Bronchial epithelial cell (primary cell): Measurements from ENCODE around the gene PDE8A. TPM values are rescaled to one million over a fixed set of nuclear protein-coding genes. Genes with fewer than 3 reads are reported as not detected.

Experiments
- DNase-seq: peaks from one replicate; pipeline ENCODE4 v3.0.0-alpha.2; 2010; ENCODE audit warnings: low read depth
- FAIRE-seq: peaks from 2 replicates; lab custom pipeline; 2011; peaks lifted over from hg19 to GRCh38; lab: Jason Lieb, UNC
- H3K27me3 ChIP-seq: 2 replicates; pipeline ENCODE4 v1.5.1; 2011; ENCODE audit warnings: low read length; ENCODE audit not compliant: control insufficient read depth, insufficient read depth
- H3K36me3 ChIP-seq: 2 replicates; pipeline ENCODE4 v1.5.1; 2011; ENCODE audit warnings: low read length; ENCODE audit not compliant: control insufficient read depth, insufficient read depth
- H3K4me3 ChIP-seq: 2 replicates; pipeline ENCODE4 v1.5.1; 2011; ENCODE audit warnings: mild to moderate bottlenecking, low read depth, low read length, control low read depth
- CTCF ChIP-seq: IDR thresholded peaks from 2 replicates; pipeline ENCODE4 v1.5.1; 2011; ENCODE audit warnings: mild to moderate bottlenecking, moderate library complexity, low read length, control low read depth, inconsistent platforms; ENCODE audit not compliant: insufficient read depth, severe bottlenecking
- total RNA-seq: library from RNA; depleted of rRNA; stranded (reverse); fragments of >200 nt; gene quantifications from 2 replicates; pipeline ENCODE4 v1.2.1, GENCODE V29; 2014

PDE8A gene
- total RNA-seq, 1 donor from 2014 or later, result 11.6 TPM

- no peak for FAIRE-seq
- DNase-seq, result peak; percentile 92
- no peak overlapping the region for H3K4me3 ChIP-seq
- no peak for TF ChIP-seq CTCF
- no peaks in the 10 kb centered on the region for H3K36me3 ChIP-seq
- no peaks in the 10 kb centered on the region for H3K27me3 ChIP-seq
Observed at GRCh38 chr15:85024509-85025336, 43.1 kb downstream of the PDE8A start.

GRCh38 chr15:85025516-85026251, 44.0 kb downstream of the PDE8A start:
- TF ChIP-seq CTCF, result no peak
- FAIRE-seq (no peak), DNase-seq (no peak)
- H3K4me3 ChIP-seq, result no peak overlapping the region
- H3K36me3 ChIP-seq, result no peaks in the 10 kb centered on the region
- H3K27me3 ChIP-seq, result no peaks in the 10 kb centered on the region

- Histone ChIP-seq H3K4me3 (no peak overlapping the region), H3K27me3 (no peaks in the 10 kb centered on the region), H3K36me3 (no peaks in the 10 kb centered on the region)
- TF ChIP-seq CTCF, result no peak
- FAIRE-seq (no peak), DNase-seq (no peak)
Observed at GRCh38 chr15:85026304-85027032, 44.8 kb downstream of the PDE8A start.

- DNase-seq (no peak), FAIRE-seq (no peak)
- Histone ChIP-seq H3K27me3 (no peaks in the 10 kb centered on the region), H3K4me3 (no peak overlapping the region), H3K36me3 (no peaks in the 10 kb centered on the region)
- TF ChIP-seq CTCF, result no peak
Observed at GRCh38 chr15:85027033-85027380, 45.4 kb downstream of the PDE8A start.

- TF ChIP-seq CTCF, result no peak
- FAIRE-seq, result no peak
- Histone ChIP-seq H3K36me3 (no peaks in the 10 kb centered on the region), H3K4me3 (no peak overlapping the region), H3K27me3 (no peaks in the 10 kb centered on the region)
- DNase-seq, result no peak
Observed at GRCh38 chr15:85027421-85027820, 45.8 kb downstream of the PDE8A start.
